ENCODE results near the gene PLD5.
"Not testable (repeated sequence)": the region's sequence is repeated elsewhere in the genome, so short reads cannot be mapped to it uniquely, and the experiment has no call there.

Gene PLD5

DNA sequence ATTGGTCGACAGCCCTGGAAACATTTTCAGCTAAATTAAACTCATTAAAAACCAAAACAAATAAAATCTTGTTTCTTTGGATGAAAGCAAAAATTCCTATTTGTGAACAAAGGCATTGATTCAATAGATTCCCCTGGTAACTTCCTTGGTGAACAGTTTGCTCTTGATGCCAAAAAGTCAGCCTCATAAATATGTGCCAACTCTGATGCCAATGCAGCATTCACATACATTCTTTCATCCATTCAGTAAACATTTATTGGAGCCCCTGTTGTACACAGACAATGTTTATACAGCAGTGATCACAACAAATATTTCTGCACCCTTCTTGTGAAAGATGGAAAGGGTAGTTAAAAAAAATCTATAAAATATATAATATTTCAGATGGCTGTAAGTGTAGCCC, 107.8 kb downstream of the PLD5 start:
- no peak for DNase-seq

DNA sequence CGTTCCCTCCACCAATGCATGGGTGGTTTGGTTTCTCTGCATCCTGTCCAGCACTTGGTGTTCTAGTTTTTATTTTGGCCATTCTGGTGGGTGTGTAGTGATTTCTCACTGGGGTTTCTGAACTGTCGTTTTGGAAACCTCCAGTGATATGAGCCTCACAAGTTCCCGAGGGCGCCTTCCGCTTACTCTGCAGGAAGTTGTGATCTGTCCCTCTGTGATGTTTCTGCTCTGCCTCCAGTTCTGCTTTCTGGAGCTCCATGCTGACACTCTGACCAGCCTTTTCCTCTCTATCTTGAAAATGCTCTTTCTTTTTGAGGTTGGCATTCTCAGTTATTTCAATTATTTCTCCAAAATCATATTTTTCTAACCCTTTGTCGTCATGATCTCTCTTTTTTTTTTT, 111.6 kb downstream of the PLD5 start:
- no peak for DNase-seq

DNA sequence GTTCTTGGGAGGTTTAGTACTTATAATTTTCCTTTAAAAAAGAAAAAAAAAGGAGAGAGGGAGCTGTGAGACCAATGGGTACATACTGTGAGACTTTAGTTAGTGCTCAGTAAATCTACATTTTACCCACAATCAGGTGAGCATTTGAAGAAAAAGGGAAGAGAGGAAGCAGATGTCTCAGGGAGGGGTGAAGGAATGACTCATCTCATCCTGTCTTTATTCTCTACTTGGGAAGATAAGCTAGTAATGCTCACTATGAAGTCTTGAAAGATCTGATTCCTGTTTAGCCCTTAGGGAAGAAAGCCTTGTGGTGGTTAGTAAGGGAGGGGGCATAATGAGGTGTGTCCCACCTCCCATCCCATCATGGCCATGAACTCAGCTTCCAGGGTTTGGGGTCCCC, 112.6 kb downstream of the PLD5 start:
- DNase-seq, result no peak

DNA sequence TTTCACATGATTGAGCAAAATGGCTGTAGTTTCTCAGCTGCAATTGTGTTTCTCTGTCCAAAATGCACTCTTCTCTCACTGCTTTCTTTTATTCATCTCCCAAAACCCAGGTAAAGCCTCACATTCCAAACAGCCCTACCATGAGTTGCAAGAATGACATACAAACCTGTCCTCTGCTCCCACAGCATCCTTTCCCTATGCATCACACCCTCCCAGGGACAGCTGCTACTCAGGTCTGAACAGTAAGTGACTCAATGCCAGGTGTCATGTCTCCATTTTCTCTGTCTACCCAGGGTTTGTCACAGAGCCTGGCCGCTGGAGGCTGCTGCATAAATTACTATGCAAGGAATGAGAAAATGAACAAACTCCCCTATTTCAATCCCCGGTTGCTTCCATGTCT, 118.5 kb downstream of the PLD5 start:
- DNase-seq, result no peak

DNA sequence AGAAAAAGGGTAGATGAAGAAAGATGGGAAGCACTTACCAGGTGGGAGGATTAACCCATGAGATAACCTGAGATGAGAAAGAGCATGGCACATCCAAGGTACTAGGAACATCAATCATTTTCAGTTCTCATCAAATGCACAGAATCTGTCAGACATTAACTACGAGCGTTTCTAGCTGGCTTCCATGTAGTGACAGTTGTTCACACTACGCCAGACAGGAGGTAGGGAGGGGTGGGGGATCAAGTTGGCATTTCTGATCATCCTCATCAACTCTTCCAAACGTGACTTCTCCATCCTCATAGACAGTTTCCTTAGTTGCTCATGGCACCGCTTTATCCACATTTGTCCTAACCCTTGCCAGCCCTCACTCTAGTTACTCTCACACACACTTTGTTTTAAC, 120.2 kb downstream of the PLD5 start:
- no peak for DNase-seq

DNA sequence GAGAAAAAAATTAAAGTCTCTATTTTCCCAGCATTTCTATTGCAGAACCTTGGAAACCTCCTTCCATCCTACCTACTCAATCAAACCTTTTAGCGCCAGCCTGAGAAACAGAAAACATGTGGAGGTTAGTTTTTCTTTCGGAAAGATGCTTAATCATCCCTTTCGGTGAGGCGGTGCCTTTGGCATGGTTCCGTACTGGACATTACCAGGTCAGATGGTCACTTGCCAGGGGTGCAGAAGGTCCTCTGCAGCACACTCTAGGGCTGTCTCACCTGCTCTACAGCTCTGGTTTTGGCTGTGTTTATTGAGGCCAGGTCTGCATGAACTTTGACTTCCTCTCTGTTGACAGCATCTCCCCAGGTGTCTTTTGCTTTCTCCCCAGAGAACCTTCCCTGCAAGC, 121.5 kb downstream of the PLD5 start:
- no peak for DNase-seq

DNA sequence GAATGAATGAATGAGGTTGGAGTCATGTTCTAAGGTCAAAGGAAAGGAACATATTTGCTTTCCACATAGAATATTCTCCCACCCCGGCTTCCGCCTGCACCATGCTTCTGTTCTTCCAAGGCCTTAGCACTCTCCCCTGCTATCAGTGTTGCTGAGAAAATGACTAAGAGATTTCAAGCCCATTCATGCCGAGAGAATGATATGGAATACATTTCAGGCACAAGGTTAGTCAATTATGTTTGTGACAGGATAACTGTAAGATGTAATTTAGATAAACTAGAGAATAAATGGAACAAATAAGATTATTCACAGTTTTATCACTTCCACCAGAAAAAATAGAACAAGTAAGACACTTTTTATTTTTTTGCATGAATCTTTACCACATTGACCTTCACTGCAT, 122.6 kb downstream of the PLD5 start:
- DNase-seq, result no peak

DNA sequence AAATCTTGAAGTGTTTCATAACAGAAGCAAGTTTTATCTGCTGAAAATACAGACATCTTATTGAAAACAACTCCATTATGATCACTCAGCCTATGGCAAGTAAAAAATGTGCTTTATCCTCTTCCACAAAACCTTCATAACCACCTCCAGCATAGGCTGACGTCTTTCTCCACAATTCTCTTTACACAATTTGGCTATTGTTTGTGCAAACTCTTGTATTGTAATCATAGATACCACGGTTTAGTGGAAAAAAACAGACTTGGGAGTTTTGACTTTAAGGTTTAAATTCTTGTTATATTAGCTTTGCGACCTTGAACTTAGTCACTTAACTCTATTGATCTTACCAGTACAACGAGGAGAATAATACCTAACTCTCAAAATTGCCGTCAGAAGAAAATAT, 126.1 kb downstream of the PLD5 start:
- DNase-seq, result no peak

DNA sequence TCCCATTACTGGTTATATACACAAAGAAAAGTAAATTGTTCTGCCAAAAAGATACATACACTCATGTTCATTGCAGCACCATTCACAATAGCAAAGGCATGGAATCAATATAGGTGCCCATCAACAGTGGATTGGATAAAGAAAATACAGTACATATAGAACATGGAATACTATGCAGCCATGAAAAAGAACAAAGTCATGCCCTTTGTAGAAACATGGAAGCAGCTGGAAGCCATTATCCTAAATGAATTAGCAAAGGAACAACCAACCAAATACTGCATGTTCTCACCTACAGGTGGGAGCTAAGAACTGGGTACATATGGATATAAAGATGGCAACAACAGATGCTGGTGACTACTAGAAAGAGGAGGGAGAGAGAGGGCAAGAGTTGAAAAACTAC, 132.6 kb downstream of the PLD5 start:
- no peak for DNase-seq

DNA sequence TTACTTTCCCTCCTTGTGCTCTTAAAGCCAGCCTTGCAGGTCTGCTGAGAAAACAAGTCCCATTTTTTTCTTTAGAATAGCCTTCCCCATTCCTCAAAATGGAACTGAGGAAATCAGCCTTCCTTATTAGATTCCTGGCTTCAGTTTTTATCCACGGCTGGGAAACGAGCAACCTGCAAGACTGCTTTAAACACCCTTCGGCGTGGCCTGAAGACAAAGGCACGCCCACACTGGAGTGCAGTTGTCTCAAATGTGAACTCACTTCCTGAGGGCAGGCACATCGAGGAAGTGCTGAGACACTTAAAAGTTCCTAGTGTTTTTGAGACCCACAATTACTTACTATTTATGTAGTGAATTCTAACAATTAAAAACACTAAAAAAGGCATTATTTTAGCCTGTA, 148.4 kb downstream of the PLD5 start:
- not testable (repeated sequence) for DNase-seq

DNA sequence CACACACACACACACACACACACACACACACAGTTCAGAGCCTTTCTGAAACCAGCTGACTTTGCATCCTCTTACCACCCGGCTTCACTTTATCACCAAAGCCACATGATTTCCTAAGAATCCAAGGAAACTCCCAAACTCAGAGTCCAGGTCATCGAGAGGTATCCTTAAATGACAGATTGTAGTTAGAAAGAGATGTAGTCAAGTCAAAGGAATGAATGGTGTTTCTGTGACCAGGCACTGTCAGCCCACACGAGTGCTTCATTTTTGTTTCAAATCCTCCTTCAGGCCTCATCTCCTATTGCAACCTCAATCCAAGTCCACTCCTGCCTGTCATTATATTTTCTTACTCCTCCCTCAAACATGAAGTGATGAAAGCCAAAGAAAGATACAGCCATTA, 174.1 kb downstream of the PLD5 start:
- DNase-seq, result not testable (repeated sequence)

DNA sequence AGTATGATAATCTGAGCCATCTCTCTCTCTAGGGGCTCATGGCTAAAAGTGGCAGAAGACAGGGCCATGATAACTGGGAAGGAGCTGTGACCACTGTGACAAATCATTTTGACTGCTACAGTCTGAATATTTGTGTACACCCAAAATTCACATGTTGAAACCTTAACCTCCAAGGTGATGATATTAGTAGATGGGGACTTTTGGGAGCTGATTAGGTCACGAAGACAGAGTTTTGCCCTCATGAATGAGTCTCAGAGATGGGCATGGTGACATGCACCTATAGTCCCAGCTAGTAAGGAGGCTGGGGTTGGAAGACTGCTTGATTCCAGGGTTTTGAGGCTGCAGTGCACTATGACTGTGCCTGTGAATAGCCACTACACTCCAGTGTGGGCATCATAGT, 174.9 kb downstream of the PLD5 start:
- no peak for DNase-seq

DNA sequence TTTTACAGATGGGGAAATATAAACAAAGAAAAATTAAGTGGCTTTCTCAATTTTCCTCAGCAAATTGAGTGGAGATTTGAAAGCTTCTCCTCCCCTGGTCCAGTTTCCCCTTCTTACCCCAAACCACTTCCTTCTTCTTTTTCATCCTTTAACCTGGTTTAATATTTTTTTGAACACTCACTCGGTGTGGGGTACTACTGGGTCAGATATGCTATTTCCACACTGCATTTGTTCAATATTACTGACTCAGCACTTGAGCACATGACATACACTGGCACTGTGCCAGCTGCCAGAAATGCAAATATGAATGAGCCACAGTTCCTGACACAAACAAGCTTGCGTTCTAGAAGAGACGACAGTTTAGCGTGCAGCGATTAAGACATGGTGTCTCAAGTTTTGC, 193.6 kb downstream of the PLD5 start:
- DNase-seq, result not testable (repeated sequence)

DNA sequence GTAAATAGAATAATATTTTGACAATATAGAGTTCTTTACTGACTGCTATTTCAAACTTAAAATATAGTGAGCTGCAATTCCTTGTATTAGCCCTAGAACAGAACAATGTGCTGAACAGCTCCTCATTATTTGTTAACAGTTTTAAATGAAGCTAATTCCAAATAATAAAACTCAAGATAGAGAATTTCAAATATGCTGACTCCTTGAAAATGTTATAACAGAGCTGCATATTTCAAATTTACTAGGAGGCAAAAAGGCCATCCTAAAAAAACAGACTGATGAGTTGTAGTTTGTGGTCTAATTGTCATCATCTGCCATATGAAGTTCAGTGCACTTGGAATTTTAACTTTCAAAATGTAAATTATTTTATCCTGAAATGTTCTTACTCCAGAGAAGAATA, 197.1 kb downstream of the PLD5 start:
- not testable (repeated sequence) for DNase-seq

DNA sequence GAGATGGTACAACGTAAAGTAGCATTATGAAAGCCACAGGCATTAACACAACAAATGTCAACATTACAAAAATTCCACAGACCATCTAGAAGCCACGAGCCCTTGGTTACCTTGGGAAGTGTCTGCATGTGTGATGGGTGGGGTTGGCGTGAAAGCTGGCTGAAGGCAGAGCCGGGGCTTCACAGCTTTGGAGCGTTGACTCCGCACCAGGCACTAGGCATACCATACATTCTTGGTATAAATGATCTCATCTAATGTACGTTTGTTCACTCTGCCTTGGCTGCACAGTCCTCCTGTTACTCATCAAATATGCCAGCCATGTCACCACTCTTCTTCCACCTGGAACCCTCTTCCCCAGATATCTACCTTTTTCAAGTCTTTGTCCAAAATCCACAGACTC, 202.5 kb downstream of the PLD5 start:
- DNase-seq, result not testable (repeated sequence)

DNA sequence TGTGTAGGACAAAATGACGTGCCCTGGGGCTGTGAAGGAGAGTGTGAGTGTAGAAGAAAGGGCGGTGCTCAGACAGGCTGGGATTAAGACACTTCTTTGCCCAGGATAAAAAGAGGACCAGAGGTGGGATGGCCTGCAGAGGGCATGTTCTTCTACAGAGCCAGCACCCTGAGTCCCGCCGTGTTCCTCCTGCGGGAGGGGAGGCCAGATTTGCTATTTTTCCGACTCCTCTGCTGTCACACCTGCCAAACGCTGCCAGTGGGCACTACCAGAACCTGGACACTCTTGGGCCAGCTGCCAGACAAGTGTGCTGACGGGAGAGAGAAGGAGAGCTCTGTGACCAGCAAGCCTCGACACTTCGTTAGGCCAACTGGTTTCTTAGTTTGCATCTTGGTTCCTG, 206.4 kb downstream of the PLD5 start:
- DNase-seq, result no peak

DNA sequence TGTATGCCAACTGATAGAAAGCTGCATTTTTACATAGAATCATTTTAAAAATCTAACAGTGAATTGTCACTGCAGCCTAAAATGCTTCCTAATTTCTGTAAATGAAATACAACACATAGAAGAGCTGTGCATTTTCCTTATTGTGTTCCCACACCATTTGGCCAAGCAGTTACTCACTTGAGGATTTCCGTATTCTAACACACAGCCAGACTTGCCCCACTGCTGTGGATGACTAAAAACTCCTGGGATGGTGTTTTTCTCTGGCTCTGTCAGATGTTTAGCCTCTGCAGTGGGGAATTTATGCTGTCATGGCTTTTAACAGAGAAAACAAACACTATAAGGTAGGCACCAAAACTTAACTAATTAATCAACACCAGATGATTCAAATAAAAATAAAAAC, 209.6 kb downstream of the PLD5 start:
- DNase-seq, result not testable (repeated sequence)

DNA sequence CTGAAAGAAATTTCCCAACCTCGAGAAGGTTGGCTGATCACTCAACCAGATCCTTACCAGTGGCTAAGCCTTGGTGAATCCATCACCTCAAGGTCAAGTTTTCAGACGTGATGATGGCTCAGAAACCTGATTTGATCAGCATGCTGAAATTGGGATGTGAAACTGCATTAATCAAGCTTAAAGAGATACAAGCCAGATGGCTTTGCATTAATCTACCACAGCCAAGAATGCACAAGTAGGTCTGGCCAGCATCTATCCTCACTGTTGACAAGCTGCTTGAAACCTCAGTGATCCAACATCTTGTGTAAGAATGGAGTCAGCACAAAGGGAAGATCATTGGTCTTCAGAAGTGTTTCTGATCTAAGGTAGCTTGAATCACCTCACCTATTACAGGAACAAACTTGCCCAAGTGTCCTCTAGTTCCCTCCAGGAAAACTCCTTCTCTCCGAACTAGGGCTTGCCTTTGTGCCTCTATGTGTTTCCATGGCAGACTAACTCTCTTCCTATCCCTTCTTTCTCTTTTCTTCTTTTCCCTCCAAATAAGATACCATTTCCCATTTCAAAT, 210.3 kb downstream of the PLD5 start:
- DNase-seq, result not testable (repeated sequence)

DNA sequence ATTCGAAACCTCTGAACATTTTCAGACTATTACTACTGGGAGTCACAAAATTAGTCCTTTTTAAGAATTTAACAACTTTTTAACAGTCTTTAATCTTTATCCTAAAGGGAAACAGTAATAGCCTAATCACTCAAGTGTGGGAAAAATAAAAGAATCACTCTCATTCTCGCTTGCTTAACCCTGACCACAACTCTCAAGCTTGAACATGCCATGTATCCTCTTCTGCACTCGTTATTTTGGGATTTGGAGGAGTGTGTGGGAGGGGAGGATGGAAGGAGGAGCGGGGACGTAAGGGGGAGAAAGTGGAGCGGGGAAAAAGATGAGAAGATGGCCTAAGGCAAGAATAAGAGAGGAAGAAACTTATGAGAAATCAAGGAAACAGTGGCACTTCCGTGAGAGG, 215.8 kb downstream of the PLD5 start:
- not testable (repeated sequence) for DNase-seq

DNA sequence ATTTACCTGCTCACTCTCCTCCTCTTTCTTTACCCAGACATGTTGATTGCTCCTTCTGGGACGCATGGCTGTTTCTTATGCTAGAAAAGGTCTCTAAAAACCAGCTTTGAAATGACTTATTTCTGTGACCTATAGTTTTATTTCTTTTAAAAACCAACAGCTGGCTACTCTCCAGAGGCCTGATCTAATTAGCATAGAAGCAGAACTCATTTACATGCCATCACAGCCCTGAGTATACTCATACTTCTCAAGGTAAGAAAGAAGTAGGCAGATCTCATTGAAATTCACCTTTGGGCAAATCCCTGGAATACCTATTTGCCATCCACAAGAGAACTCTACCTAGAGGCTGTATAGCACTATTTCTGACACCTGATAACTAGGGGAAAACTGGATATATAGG, 230.7 kb downstream of the PLD5 start:
- DNase-seq, result not testable (repeated sequence)

DNA sequence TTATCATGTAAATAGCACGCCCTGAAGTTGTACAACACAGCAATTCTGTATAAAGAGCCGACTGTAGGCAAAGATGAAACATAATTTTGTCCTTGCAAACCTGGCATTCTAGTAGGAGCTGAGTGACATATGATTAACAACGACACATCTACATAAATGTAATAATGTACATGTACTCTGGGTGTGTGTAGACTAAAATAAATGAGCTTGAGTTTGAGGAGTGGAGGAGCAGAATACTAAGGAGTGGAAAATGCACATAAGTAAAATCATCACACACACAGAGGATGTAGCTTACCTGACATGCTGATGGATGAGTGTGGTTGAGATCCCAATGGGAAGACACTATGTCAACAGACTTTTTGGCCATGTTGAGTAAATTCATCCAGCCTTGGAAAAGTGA, 236.4 kb downstream of the PLD5 start:
- DNase-seq, result not testable (repeated sequence)

DNA sequence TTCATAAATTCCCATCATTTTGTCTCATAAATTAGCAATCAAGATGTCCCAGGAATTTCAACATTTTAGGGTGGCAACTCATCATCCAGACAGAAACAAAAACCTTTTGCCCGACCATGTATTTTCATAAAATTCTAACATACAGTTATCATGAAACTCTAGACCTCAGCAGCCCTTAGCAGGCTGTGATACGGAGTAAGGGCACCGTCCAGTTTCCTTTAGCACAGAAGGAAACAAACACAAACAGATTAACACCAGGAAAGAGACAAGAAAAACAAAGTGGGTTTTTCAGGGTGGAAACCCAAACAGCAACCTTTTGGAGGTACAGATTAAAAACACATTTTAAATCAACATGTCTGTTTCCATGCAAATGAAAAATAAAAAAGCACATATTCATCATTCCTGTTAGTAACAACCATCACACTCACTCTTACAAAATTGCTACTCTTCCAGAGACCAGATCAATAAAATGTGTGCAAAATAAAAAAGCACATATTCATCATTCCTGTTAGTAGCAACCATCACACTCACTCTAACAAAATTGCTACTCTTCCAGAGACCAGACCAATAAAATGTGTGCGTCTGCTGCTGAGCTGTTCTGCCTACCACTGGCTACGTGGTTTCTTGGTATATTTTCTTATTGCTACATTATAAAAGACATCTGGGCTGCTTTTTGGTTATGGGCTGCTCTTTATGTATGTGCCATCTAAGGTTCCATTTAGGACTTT, 241.6 kb downstream of the PLD5 start:
- DNase-seq, result not testable (repeated sequence)

DNA sequence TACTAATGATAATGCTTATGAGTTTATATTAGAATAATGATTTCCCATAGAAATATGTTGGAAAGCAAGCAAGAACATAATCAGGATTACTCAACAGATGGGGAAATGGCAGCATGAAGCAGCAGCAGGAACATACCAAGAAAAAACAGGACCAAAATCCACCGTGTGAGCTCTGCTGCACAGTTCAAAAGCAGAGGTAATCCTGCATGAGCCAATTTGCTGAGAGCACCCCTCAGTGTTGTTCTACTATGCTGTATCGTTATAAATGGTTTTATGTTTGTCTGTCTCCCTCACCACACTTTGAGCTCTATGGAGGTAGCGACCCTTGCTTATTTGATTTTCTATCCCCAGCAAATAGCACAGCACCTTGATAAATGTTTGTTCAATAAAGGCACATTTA, 246.1 kb downstream of the PLD5 start:
- not testable (repeated sequence) for DNase-seq

DNA sequence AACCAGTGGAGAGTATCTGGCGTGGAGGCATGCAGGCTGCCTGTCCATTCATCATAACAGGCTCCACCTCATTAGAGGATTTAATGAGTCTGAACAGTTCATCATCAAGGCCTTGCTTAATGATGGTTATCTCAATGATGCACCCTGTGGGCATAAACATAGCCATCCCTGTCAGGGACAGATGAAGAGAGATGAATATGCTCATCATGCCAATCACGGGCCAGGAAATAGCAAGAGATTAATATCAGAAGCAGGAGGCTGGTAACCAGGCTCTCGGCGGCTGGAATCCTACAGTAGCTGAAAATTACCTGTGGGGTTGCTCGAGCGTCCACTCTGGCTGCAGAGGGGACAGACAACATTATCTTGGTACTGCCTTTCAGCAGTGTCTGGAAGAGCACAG, 247.7 kb downstream of the PLD5 start:
- DNase-seq, result not testable (repeated sequence)

DNA sequence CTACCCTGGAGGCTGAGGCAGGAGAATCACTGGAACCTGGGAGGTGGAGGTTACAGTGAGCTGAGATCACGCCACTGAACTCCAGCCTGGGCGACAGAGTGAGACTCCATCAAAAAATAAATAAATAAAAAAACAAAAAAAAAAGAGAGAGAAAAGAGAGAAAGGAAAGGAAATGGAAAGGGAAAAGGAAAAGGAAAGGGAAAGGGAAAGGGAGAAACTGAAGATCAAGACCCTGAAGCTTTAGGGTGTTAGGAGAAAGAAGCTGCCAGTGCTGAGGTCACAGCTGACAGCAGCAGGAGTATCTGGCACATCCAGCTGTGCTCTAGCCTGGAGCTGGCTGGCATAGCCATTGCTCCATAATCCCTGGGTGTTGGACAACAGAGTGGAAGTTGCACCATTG, 257.5 kb downstream of the PLD5 start:
- not testable (repeated sequence) for DNase-seq

Data from CD4-positive, alpha-beta T cell treated with Interleukin-21 for 1 hour (primary cell).